Liver (tissue), 9 donors: ENCODE data around the gene MICAL1. TPM values are rescaled to one million over a fixed set of nuclear protein-coding genes. Genes with fewer than 3 reads are reported as not detected.
A peak's percentile ranks its signal among the peaks of the same experiment; 100 is the strongest.

Experiments used
- DNase-seq: peaks from one replicate; pipeline ENCODE4 v3.0.0-alpha.2; 2017; ENCODE audit warnings: low spot score
- H3K27ac ChIP-seq, 2 donors: one replicate each; pipeline ENCODE4 v1.7.0; 2013; ENCODE audit warnings: inconsistent platforms in 2 of 2, low read length in 2 of 2, control low read depth in 1 of 2, low read depth in 1 of 2, mild to moderate bottlenecking in 1 of 2
- H3K27me3 ChIP-seq, 4 donors: one replicate each; pipeline versions ENCODE4 v1.6.1 to v1.7.0; 2013; ENCODE audit warnings: low read length in 3 of 4, inconsistent platforms in 1 of 4, mild to moderate bottlenecking in 1 of 4, moderate library complexity in 1 of 4; ENCODE audit not compliant: control insufficient read depth in 4 of 4, insufficient read depth in 4 of 4
- H3K36me3 ChIP-seq, 4 donors: one replicate each; pipeline versions ENCODE4 v1.6.1 to v1.7.0; 2013; ENCODE audit warnings: low read length in 3 of 4, mild to moderate bottlenecking in 3 of 4, low read depth in 1 of 4, moderate library complexity in 1 of 4; ENCODE audit not compliant: control insufficient read depth in 4 of 4, insufficient read depth in 3 of 4
- H3K4me1 ChIP-seq, 4 donors: one replicate each; pipeline versions ENCODE4 v1.6.1 to v1.7.0; 2013; ENCODE audit warnings: low read length in 3 of 4, mild to moderate bottlenecking in 3 of 4, moderate library complexity in 1 of 4; ENCODE audit not compliant: control insufficient read depth in 4 of 4, insufficient read depth in 4 of 4
- H3K4me3 ChIP-seq, 3 donors: one replicate each; pipeline versions ENCODE4 v1.6.1 to v1.7.0; 2013; ENCODE audit warnings: low read length in 3 of 3, control low read depth in 1 of 3, low read depth in 1 of 3, mild to moderate bottlenecking in 1 of 3
- H3K9ac ChIP-seq, 2 donors: one replicate each; pipeline ENCODE4 v1.7.0; 2013; ENCODE audit warnings: low read length in 2 of 2, mild to moderate bottlenecking in 2 of 2, moderate library complexity in 2 of 2, control low read depth in 1 of 2, low read depth in 1 of 2
- H3K9me3 ChIP-seq, 4 donors: one replicate each; pipeline versions ENCODE4 v1.6.1 to v1.7.0; 2013; ENCODE audit warnings: low read length in 3 of 4; ENCODE audit not compliant: control insufficient read depth in 4 of 4
- EGR1 ChIP-seq, 2 donors: IDR thresholded peaks; 2 replicates each; pipeline ENCODE4 v1.6.1; 2016 to 2018; ENCODE audit warnings: antibody characterized with exemption in 2 of 2, low read depth in 2 of 2
- GABPA ChIP-seq, 2 donors: IDR thresholded peaks in 1 of 2; conservative IDR thresholded peaks in 1 of 2; 2 replicates each; pipeline ENCODE4 v1.6.1; 2016; ENCODE audit warnings: antibody characterized with exemption in 2 of 2, mild to moderate bottlenecking in 1 of 2, moderate library complexity in 1 of 2
- HNF4A ChIP-seq, 2 donors: conservative IDR thresholded peaks; 2 replicates each; pipeline ENCODE4 v1.6.1; 2016; ENCODE audit warnings: antibody characterized with exemption in 2 of 2, mild to moderate bottlenecking in 2 of 2
- HNF4G ChIP-seq: IDR thresholded peaks from 2 replicates; pipeline ENCODE4 v1.6.1; 2016; ENCODE audit warnings: antibody characterized with exemption
- RAD21 ChIP-seq, 2 donors: IDR thresholded peaks; 2 replicates each; pipeline ENCODE4 v1.6.1; 2016; ENCODE audit warnings: antibody characterized with exemption in 2 of 2, mild to moderate bottlenecking in 2 of 2
- REST ChIP-seq: IDR thresholded peaks from 2 replicates; pipeline ENCODE4 v1.6.1; 2016; ENCODE audit warnings: antibody characterized with exemption, mild to moderate bottlenecking
- RXRA ChIP-seq, 2 donors: IDR thresholded peaks; 2 replicates each; pipeline ENCODE4 v1.6.1; 2017 to 2018; ENCODE audit warnings: antibody characterized with exemption in 2 of 2, mild to moderate bottlenecking in 1 of 2
- SP1 ChIP-seq: IDR thresholded peaks from 2 replicates; pipeline ENCODE4 v1.6.1; 2018; ENCODE audit warnings: antibody characterized with exemption, mild to moderate bottlenecking
- TAF1 ChIP-seq: conservative IDR thresholded peaks from 2 replicates; pipeline ENCODE4 v1.6.1; 2016; ENCODE audit warnings: antibody characterized with exemption, mild to moderate bottlenecking
- YY1 ChIP-seq: IDR thresholded peaks from 2 replicates; pipeline ENCODE4 v1.6.1; 2016; ENCODE audit warnings: antibody characterized with exemption, mild to moderate bottlenecking
- ZBTB33 ChIP-seq: IDR thresholded peaks from 2 replicates; pipeline ENCODE4 v1.6.1; 2016; ENCODE audit warnings: antibody characterized with exemption
- WGBS: extraction: QIAGEN DNeasy Blood & Tissue Kit; methylation state at CpG from one replicate; pipeline ENCODE4 v1.1.7; 2013; 5-methylcytosine and 5-hydroxymethylcytosine counted together
- polyA plus RNA-seq, 2 donors: library from polyadenylated mRNA; stranded (reverse) in 1 of 2; unstranded in 1 of 2; fragments of 200-250 nt in 1 of 2; fragments of >200 nt in 1 of 2; fragmentation: Nextera tagmentation in 1 of 2; extraction: Ambion mirVana in 1 of 2; gene quantifications; one replicate each; pipeline versions ENCODE4 v1.2.1 to v1.2.3, GENCODE V29; 2013 to 2015
- total RNA-seq, 2 donors: library from RNA; depleted of rRNA; stranded (reverse); fragments of >200 nt; gene quantifications; one replicate each; pipeline ENCODE4 v1.2.3, GENCODE V29; 2014
- TF ChIP-seq, protein P1 (sequence below): fragments of 150-350 bp; IDR thresholded peaks from 2 replicates; pipeline ENCODE4 v1.5.1; 2017; ENCODE audit warnings: improper control_type of control experiment, low read depth, low read length; ENCODE audit not compliant: missing input control
- TF ChIP-seq, protein P2 (sequence below): IDR thresholded peaks from 2 replicates; pipeline ENCODE4 v1.6.1; 2016; ENCODE audit warnings: antibody characterized with exemption
- donor health status: healthy.
- donor health status: healthy.
- donor health status: healthy.
- donor health status: healthy.
- donor health status: healthy.

MICAL1 gene
- total and polyA plus RNA-seq, 4 donors: 1.8 to 4.9 (median 3.3) TPM

- H3K9me3 ChIP-seq: no peaks in the 10 kb centered on the region
- WGBS: 67% methylated on average over 2 of the region's 2 CpGs
These were observed 20.1 kb upstream of the MICAL1 start for GRCh38 chr6:109475625-109476024.

GRCh38 chr6:109474995-109475394, 19.4 kb upstream of the MICAL1 start:
- TF ChIP-seq RAD21 (IDR thresholded peaks at IDR 0.05) (no peak), ZBTB33 (no peak), EGR1 (IDR thresholded peaks at IDR 0.05; ENCODE audit: low read depth in 2 of 2) (no peak), TAF1 (no peak), REST (no peak), HNF4A (conservative IDR thresholded peaks at IDR 0.05) (no peak), GABPA (IDR thresholded peaks at IDR 0.05 in 1 of 2, conservative IDR thresholded peaks at IDR 0.05 in 1 of 2) (no peak)
- TF ChIP-seq, protein P1, sequence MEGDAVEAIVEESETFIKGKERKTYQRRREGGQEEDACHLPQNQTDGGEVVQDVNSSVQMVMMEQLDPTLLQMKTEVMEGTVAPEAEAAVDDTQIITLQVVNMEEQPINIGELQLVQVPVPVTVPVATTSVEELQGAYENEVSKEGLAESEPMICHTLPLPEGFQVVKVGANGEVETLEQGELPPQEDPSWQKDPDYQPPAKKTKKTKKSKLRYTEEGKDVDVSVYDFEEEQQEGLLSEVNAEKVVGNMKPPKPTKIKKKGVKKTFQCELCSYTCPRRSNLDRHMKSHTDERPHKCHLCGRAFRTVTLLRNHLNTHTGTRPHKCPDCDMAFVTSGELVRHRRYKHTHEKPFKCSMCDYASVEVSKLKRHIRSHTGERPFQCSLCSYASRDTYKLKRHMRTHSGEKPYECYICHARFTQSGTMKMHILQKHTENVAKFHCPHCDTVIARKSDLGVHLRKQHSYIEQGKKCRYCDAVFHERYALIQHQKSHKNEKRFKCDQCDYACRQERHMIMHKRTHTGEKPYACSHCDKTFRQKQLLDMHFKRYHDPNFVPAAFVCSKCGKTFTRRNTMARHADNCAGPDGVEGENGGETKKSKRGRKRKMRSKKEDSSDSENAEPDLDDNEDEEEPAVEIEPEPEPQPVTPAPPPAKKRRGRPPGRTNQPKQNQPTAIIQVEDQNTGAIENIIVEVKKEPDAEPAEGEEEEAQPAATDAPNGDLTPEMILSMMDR: no peak
- TF ChIP-seq, protein P2, sequence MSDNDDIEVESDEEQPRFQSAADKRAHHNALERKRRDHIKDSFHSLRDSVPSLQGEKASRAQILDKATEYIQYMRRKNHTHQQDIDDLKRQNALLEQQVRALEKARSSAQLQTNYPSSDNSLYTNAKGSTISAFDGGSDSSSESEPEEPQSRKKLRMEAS: no peak
- no peak for DNase-seq
- H3K9me3 ChIP-seq: no peaks in the 10 kb centered on the region
- H3K27ac ChIP-seq: no peak overlapping the region
- H3K4me1 ChIP-seq: peaks cover 0 to 9% (median 6%) of the 10 kb centered on the region in 4 donors
- H3K36me3 ChIP-seq: peaks cover 8 to 32% (median 24%) of the 10 kb centered on the region in 4 donors
- H3K9ac ChIP-seq: no peak overlapping the region
- 95% methylated on average over 4 of the region's 4 CpGs for WGBS
- H3K4me3 ChIP-seq: no peak overlapping the region
- no peaks in the 10 kb centered on the region for H3K27me3 ChIP-seq

More at GRCh38 chr6:109475625-109476024, 20.1 kb upstream of the MICAL1 start:
- TF ChIP-seq HNF4A (conservative IDR thresholded peaks at IDR 0.05) (peak; percentile 15 to 21), YY1 (peak; percentile 48), RAD21 (IDR thresholded peaks at IDR 0.05) (peak in 1 of 2 donors; percentile 43), HNF4G (no peak), SP1 (peak; percentile 27), ZBTB33 (no peak), RXRA (IDR thresholded peaks at IDR 0.05) (peak; percentile 78 to 90)
- peaks cover 8 to 27% (median 22%) of the 10 kb centered on the region in 4 donors for H3K36me3 ChIP-seq
- H3K4me3 ChIP-seq: no peak overlapping the region
- DNase-seq: no peak
- H3K27ac ChIP-seq: no peak overlapping the region
- peaks cover 0 to 9% (median 6%) of the 10 kb centered on the region in 4 donors for H3K4me1 ChIP-seq
- H3K9ac ChIP-seq: no peak overlapping the region
- H3K27me3 ChIP-seq: no peaks in the 10 kb centered on the region
